Measurements from ENCODE around the gene BFSP2. TPM values are rescaled to one million over a fixed set of nuclear protein-coding genes. Genes with fewer than 3 reads are reported as not detected.

BFSP2 gene
- total and polyA plus RNA-seq, 2 of the 13 experiments (the other 11 are each of a cell fraction or from before 2014, with no cell fraction given), result not detected

- Histone ChIP-seq H2AFZ (ENCODE audit: low read length) (no peak overlapping the region), H3K4me1 (ENCODE audit: insufficient read depth, low read length) (peaks cover 42% of the 10 kb centered on the region), H3K4me3 (replicated peaks in 1 of 3; ENCODE audit: insufficient read depth in 1 of 3, low read depth in 2 of 3, low read length in 3 of 3) (no peak overlapping the region), H3K4me2 (ENCODE audit: low read depth, low read length) (no peak overlapping the region), H3K36me3 (replicated peaks in 1 of 2; ENCODE audit: control insufficient read depth in 1 of 2, insufficient read depth in 2 of 2, low read length in 2 of 2) (no peaks in the 10 kb centered on the region), H4K20me1 (ENCODE audit: insufficient read depth, low read length) (no peaks in the 10 kb centered on the region), H3K27ac (ENCODE audit: extremely low read length, insufficient read depth, low read length) (no peak overlapping the region), H3K79me2 (ENCODE audit: insufficient read depth, low read length) (no peaks in the 10 kb centered on the region), H3K27me3 (ENCODE audit: control insufficient read depth in 1 of 2, insufficient read depth in 2 of 2, low read length in 2 of 2) (peaks cover 0 to 5% of the 10 kb centered on the region in 2 experiments; a peak in 1 of 5 replicates), H3K9ac (ENCODE audit: insufficient read depth, low read depth, low read length) (no peak overlapping the region), H3K9me3 (ENCODE audit: low read length) (no peaks in the 10 kb centered on the region)
- DNase-seq (ENCODE audit: low spot score) (no peak), FAIRE-seq (no peak), ATAC-seq (no peak)
- intact Hi-C loops (cut with micrococcal nuclease; ENCODE audit: unreplicated experiment) (no loop called here), in situ Hi-C loops (cut with HindIII; ENCODE audit: extremely low pct_ligation_motif_present, low pct_unique_long_range_greater_than_20kb) (loop anchor here (10.0 kb wide), 1 partner anchor 110 kb away; the partner anchor contains the start of gene CDV3)
- WGBS (ENCODE audit: low lambda C conversion rate), result 83% methylated on average over 1 of the region's 1 CpG
- ChIA-PET CTCF (ENCODE audit: low intra/inter-chr PET ratio, low total read pairs) (no interaction called here), POLR2A (interaction anchor here (1.6 kb wide), 1 partner anchor 109 kb away, joined by 4 read pairs; the partner anchor contains the start of gene CDV3)
- BruUV-seq (replicated peaks), result no TSS peak
- TF ChIP-seq ZBTB14 (CRISPR knock-in tag; IDR thresholded peaks at IDR 0.05), result no peak
- TF ChIP-seq SYNCRIP (IDR thresholded peaks at IDR 0.05; ENCODE audit: insufficient read depth, low read depth, low read length), result no peak
- no peak for TF ChIP-seq PAWR (CRISPR knock-in tag; IDR thresholded peaks at IDR 0.05; ENCODE audit: borderline replicate concordance)
- TF ChIP-seq TBX2 (CRISPR knock-in tag; IDR thresholded peaks at IDR 0.05; ENCODE audit: borderline replicate concordance), result no peak
- no peak for TF ChIP-seq ZNF816 (CRISPR knock-in tag; IDR thresholded peaks at IDR 0.05; ENCODE audit: borderline replicate concordance)
- no peak for TF ChIP-seq ZNF292 (CRISPR knock-in tag; IDR thresholded peaks at IDR 0.05; ENCODE audit: borderline replicate concordance, low read depth)
- no peak for TF ChIP-seq ETV6 (CRISPR knock-in tag; conservative IDR thresholded peaks at IDR 0.05)
Measured at GRCh38 chr3:133464573-133464972, 64.7 kb downstream of the BFSP2 start.
